Hepatocyte (in vitro differentiated cells): Measurements from ENCODE around the gene DPP9.

Source experiments
- CTCF ChIP-seq: fragments of 200-600 bp; sonication (generic); IDR thresholded peaks from 2 replicates; pipeline ENCODE4 v1.5.1; 2016; ENCODE audit warnings: antibody characterized with exemption, mild to moderate bottlenecking; ENCODE audit not compliant: poor library complexity
- EZH2 ChIP-seq: fragments of 200-600 bp; sonication (generic); IDR thresholded peaks from 2 replicates; pipeline ENCODE4 v1.6.1; 2016; ENCODE audit warnings: antibody characterized with exemption, mild to moderate bottlenecking, borderline replicate concordance
- EZH2phosphoT487 ChIP-seq: fragments of 200-600 bp; sonication (generic); IDR thresholded peaks from one replicate; pipeline ENCODE4 v1.6.1; 2018; ENCODE audit warnings: antibody characterized with exemption, mild to moderate bottlenecking, low read depth, moderate library complexity; ENCODE audit not compliant: unreplicated experiment, severe bottlenecking

- TF ChIP-seq CTCF (peak; percentile 55), EZH2 (no peak), EZH2phosphoT487 (no peak)
Observed at GRCh38 chr19:4633140-4633967, 90.3 kb downstream of the DPP9 start.
